ENCODE measurements around the gene ZC3H13. TPM values are rescaled to one million over a fixed set of nuclear protein-coding genes. Genes with fewer than 3 reads are reported as not detected.

Gene ZC3H13
- total RNA-seq, 1 experiment from 2014 or later: 61.9 TPM

DNA sequence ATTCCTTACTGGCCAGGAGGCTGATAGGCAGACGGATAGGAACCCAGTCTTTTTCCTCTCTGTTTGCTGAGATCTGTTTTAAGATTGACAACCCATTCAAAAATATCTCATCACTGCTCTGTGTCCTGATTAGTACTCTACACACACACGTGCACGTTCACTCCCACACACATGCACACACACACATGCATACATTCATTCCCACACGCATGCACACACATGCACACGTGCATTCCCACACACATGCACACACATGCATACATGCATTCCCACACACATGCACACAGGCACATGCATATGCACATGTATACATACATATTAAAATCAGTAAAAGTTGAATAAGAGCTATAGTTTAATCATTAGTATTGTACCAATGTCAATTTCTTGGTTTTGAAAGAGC is 120.4 kb downstream of the ZC3H13 start:
- no peaks in the 10 kb centered on the region for H3K36me3 Mint-ChIP-seq (ENCODE audit: insufficient read depth in 1 of 3, low read depth in 3 of 3)
- no peak overlapping the region for H3T11ph ChIP-seq (ENCODE audit: low read length)
- H3K23me2 ChIP-seq (ENCODE audit: insufficient read length, low read depth, low read length, poor library complexity, severe bottlenecking): no peaks in the 10 kb centered on the region
- H4K91ac ChIP-seq (ENCODE audit: insufficient read length, low read depth, low read length): no peak overlapping the region
- no peaks in the 10 kb centered on the region for H4K20me1 ChIP-seq (ENCODE audit: control insufficient read depth, insufficient read depth, insufficient read length)
- H3K27me3 ChIP-seq (ENCODE audit: insufficient read depth, low read length): no peaks in the 10 kb centered on the region
- no peak overlapping the region for H2BK20ac ChIP-seq (ENCODE audit: low read depth, low read length, poor library complexity, severe bottlenecking)
- no peaks in the 10 kb centered on the region for H3K79me1 ChIP-seq (ENCODE audit: insufficient read depth, low read depth, low read length, poor library complexity, severe bottlenecking)
- no peak overlapping the region for H3K4me2 ChIP-seq (ENCODE audit: insufficient read depth, insufficient read length, low read length)
- no peak overlapping the region for H3K4me3 Mint-ChIP-seq
- TF ChIP-seq, protein P1, sequence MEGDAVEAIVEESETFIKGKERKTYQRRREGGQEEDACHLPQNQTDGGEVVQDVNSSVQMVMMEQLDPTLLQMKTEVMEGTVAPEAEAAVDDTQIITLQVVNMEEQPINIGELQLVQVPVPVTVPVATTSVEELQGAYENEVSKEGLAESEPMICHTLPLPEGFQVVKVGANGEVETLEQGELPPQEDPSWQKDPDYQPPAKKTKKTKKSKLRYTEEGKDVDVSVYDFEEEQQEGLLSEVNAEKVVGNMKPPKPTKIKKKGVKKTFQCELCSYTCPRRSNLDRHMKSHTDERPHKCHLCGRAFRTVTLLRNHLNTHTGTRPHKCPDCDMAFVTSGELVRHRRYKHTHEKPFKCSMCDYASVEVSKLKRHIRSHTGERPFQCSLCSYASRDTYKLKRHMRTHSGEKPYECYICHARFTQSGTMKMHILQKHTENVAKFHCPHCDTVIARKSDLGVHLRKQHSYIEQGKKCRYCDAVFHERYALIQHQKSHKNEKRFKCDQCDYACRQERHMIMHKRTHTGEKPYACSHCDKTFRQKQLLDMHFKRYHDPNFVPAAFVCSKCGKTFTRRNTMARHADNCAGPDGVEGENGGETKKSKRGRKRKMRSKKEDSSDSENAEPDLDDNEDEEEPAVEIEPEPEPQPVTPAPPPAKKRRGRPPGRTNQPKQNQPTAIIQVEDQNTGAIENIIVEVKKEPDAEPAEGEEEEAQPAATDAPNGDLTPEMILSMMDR (conservative IDR thresholded peaks at IDR 0.05): no peak
- H4K8ac ChIP-seq (replicated peaks; ENCODE audit: insufficient read length, low read depth, low read length): peak overlapping the region; percentile 89
- H2AK5ac ChIP-seq (ENCODE audit: insufficient read length, low read length): no peak overlapping the region
- H4K5ac ChIP-seq (ENCODE audit: insufficient read length, low read depth, low read length): peak overlapping the region; percentile 90
- no peak overlapping the region for H3K9ac ChIP-seq (ENCODE audit: extremely low read depth, insufficient read length, low read length)
- no peak overlapping the region for H3K4ac ChIP-seq (ENCODE audit: low read depth, low read length)
- no peak overlapping the region for H2AFZ ChIP-seq (ENCODE audit: low read length)
- H2BK12ac ChIP-seq (ENCODE audit: insufficient read length, low read depth, low read length): no peak overlapping the region
- no peaks in the 10 kb centered on the region for H3K9me3 Mint-ChIP-seq
- H3K4me1 ChIP-seq (ENCODE audit: insufficient read depth, low read length): no peaks in the 10 kb centered on the region
- no peak overlapping the region for H2BK15ac ChIP-seq (ENCODE audit: low read depth, low read length)
- no peak overlapping the region for H3K14ac ChIP-seq (ENCODE audit: insufficient read depth, low read length)
- no peak overlapping the region for H3K27ac ChIP-seq (ENCODE audit: insufficient read length, low read depth, low read length)
- 0 out of 2 replicates have a peak, but pooled peaks cover 2% of the 10 kb centered on the region for H3K79me2 ChIP-seq (ENCODE audit: insufficient read depth, low read length)
- H3K9me3 ChIP-seq (ENCODE audit: control insufficient read depth, low read depth, low read length): no peaks in the 10 kb centered on the region
- H2BK120ac ChIP-seq (ENCODE audit: low read depth, low read length, poor library complexity, severe bottlenecking): no peak overlapping the region
- H3K4me1 Mint-ChIP-seq: peaks cover 6 to 8% of the 10 kb centered on the region in 2 experiments; a peak in 3 of 4 replicates
- no peak overlapping the region for H3K27ac Mint-ChIP-seq
- WGBS (ENCODE audit: extremely low coverage, insufficient read length, low lambda C conversion rate): no CpG with 5 or more reads among the region's 5 CpGs
- H3K18ac ChIP-seq (ENCODE audit: insufficient read length, low read depth, low read length): no peak overlapping the region
- peak overlapping the region; percentile 96 for H3K23ac ChIP-seq (ENCODE audit: insufficient read length, low read depth, low read length)
- DNase-seq: no peak
- H2BK5ac ChIP-seq (ENCODE audit: insufficient read length, low read length): no peak overlapping the region
- no peak overlapping the region for H3K56ac ChIP-seq (ENCODE audit: insufficient read length, low read depth, low read length)
- peaks cover 9% of the 10 kb centered on the region for H3K27me3 Mint-ChIP-seq (ENCODE audit: low read depth)

Measured in H9 (cell line).